Measurements from ENCODE around the gene ALOX15.
"Not testable (repeated sequence)": the region's sequence is repeated elsewhere in the genome, so short reads cannot be mapped to it uniquely, and the experiment has no call there.

The ALOX15 gene

GRCh38 chr17:4641297-4642195 lies at the start of gene ALOX15:
TSS of gene ALOX15 (minus strand) at chr17:4641678. CDS start at chr17:4641651, 27 bp downstream.
- H3K4me3 ChIP-seq (ENCODE audit: control insufficient read depth, low read depth, low read length), result no peak within 1 kb of the TSS
- no peak for TF ChIP-seq CTCF (conservative IDR thresholded peaks at IDR 0.05; ENCODE audit: control insufficient read depth, insufficient read depth, low read depth, low read length)

GRCh38 chr17:4690745-4691144 lies 49.3 kb upstream of the ALOX15 start:
- no peak for DNase-seq (ENCODE audit: low read depth)
- H3K4me3 ChIP-seq (ENCODE audit: control insufficient read depth, low read depth, low read length), result no peak overlapping the region
- TF ChIP-seq CTCF (conservative IDR thresholded peaks at IDR 0.05; ENCODE audit: control insufficient read depth, insufficient read depth, low read depth, low read length), result no peak

More at GRCh38 chr17:4641297-4642195, at the start of gene ALOX15:
- DNase-seq (ENCODE audit: low read depth), result no peak

- not testable (repeated sequence) for DNase-seq (ENCODE audit: low read depth); H3K4me3 ChIP-seq (ENCODE audit: control insufficient read depth, low read depth, low read length)
Observed at GRCh38 chr17:4689872-4690271, 48.4 kb upstream of the ALOX15 start.

GRCh38 chr17:4683739-4684138 lies 42.3 kb upstream of the ALOX15 start:
- H3K4me3 ChIP-seq (ENCODE audit: control insufficient read depth, low read depth, low read length), result not testable (repeated sequence)
- peak; percentile 62 for DNase-seq (ENCODE audit: low read depth)

GRCh38 chr17:4679658-4680057 lies 38.2 kb upstream of the ALOX15 start:
- TF ChIP-seq CTCF (conservative IDR thresholded peaks at IDR 0.05; ENCODE audit: control insufficient read depth, insufficient read depth, low read depth, low read length), result no peak
- DNase-seq (ENCODE audit: low read depth), result peak; percentile 75
- H3K4me3 ChIP-seq (ENCODE audit: control insufficient read depth, low read depth, low read length), result no peak overlapping the region

- TF ChIP-seq CTCF (conservative IDR thresholded peaks at IDR 0.05; ENCODE audit: control insufficient read depth, insufficient read depth, low read depth, low read length), result no peak
- H3K4me3 ChIP-seq (ENCODE audit: control insufficient read depth, low read depth, low read length), result no peak overlapping the region
- DNase-seq (ENCODE audit: low read depth), result peak; percentile 96
Observed at GRCh38 chr17:4678448-4679026, 37.1 kb upstream of the ALOX15 start.

GRCh38 chr17:4676791-4677190 lies 35.3 kb upstream of the ALOX15 start:
- no peak for DNase-seq (ENCODE audit: low read depth)
- no peak overlapping the region for H3K4me3 ChIP-seq (ENCODE audit: control insufficient read depth, low read depth, low read length)

More at GRCh38 chr17:4676791-4677190, 35.3 kb upstream of the ALOX15 start:
- no peak for TF ChIP-seq CTCF (conservative IDR thresholded peaks at IDR 0.05; ENCODE audit: control insufficient read depth, insufficient read depth, low read depth, low read length)

All from fibroblast of mammary gland (primary cell).